NT2/D1 (cell line): ENCODE results near the gene OGA.
A peak's percentile ranks its signal among the peaks of the same experiment; 100 is the strongest.

Experiments
- DNase-seq: peaks from one replicate; pipeline ENCODE4 v3.0.0-alpha.2; 2011; ENCODE audit warnings: low read depth, low spot score
- H3K27me3 ChIP-seq: 2 replicates; pipeline ENCODE4 v1.6.0; 2011; ENCODE audit warnings: mild to moderate bottlenecking; ENCODE audit not compliant: insufficient read length, insufficient read depth
- H3K36me3 ChIP-seq: 2 replicates; pipeline ENCODE4 v1.6.1; 2011; ENCODE audit warnings: mild to moderate bottlenecking, low read length, mixed read lengths; ENCODE audit not compliant: insufficient read depth, insufficient read length
- H3K4me1 ChIP-seq: 2 replicates; pipeline ENCODE4 v1.5.1; 2011; ENCODE audit not compliant: insufficient read depth, insufficient read length
- H3K4me3 ChIP-seq: 2 replicates; pipeline ENCODE4 v1.5.1; 2011; ENCODE audit warnings: low read depth; ENCODE audit not compliant: insufficient read length
- H3K9ac ChIP-seq: 2 replicates; pipeline ENCODE4 v1.6.0; 2011; ENCODE audit warnings: low read depth; ENCODE audit not compliant: insufficient read length
- H3K9me3 ChIP-seq: 2 replicates; pipeline ENCODE4 v1.5.1; 2011; ENCODE audit warnings: mild to moderate bottlenecking, low read length; ENCODE audit not compliant: insufficient read depth
- SUZ12 ChIP-seq: IDR thresholded peaks from 2 replicates; pipeline ENCODE4 v1.6.1; 2011; ENCODE audit not compliant: insufficient read length, insufficient read depth; ENCODE audit errors: extremely low read depth
- YY1 ChIP-seq: IDR thresholded peaks from 2 replicates; pipeline ENCODE4 v1.6.1; 2011; ENCODE audit not compliant: insufficient read length, insufficient read depth
- ZNF274 ChIP-seq: IDR thresholded peaks from 2 replicates; pipeline ENCODE4 v1.6.1; 2011; ENCODE audit warnings: mild to moderate bottlenecking, low read depth, low read length

The OGA gene

DNA sequence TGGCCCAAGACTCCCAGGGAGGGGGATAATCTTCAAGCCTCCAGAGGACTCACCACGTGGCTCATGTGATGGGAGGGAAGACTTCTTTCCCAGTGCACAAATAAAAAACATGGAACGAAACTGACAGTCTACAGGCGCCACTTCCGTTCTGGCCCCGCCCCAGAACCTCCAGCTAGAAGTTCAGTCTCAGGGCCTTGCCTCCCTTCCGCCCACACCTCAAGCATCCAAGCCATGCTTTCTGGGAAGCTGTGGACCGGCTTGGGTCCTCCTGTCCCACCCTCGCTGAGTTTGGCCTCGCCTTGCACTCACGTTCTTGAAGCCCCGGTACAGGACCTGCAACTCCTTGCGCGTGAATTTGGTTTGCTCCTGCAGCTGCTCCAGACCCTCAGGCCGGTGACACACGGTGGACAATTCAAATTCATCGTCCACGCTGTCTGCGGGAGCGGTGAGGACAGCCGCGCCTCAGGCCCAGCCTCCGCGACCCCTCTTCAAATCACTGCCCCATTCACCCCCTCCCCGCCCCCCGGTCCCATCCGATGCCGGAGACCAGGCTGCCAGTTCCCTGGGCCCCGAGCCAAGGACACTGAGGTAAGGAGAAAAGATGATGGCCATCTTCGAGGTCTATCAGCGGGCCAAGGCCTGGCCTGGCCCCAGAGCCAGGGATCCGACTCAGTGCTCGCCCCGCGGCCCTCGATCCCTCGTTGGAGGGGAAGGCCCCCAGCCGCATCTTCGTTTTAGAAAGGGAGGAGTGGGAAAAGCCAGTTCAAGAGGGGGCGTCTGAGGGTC is 10.7 kb upstream of the OGA start:
- Histone ChIP-seq H3K4me1 (peaks cover 5% of the 10 kb centered on the region), H3K4me3 (peak overlapping the region; percentile 15), H3K36me3 (no peaks in the 10 kb centered on the region), H3K9me3 (no peaks in the 10 kb centered on the region), H3K27me3 (no peaks in the 10 kb centered on the region), H3K9ac (peak overlapping the region; percentile 32)
- no peak for TF ChIP-seq ZNF274
- no peak for DNase-seq

DNA sequence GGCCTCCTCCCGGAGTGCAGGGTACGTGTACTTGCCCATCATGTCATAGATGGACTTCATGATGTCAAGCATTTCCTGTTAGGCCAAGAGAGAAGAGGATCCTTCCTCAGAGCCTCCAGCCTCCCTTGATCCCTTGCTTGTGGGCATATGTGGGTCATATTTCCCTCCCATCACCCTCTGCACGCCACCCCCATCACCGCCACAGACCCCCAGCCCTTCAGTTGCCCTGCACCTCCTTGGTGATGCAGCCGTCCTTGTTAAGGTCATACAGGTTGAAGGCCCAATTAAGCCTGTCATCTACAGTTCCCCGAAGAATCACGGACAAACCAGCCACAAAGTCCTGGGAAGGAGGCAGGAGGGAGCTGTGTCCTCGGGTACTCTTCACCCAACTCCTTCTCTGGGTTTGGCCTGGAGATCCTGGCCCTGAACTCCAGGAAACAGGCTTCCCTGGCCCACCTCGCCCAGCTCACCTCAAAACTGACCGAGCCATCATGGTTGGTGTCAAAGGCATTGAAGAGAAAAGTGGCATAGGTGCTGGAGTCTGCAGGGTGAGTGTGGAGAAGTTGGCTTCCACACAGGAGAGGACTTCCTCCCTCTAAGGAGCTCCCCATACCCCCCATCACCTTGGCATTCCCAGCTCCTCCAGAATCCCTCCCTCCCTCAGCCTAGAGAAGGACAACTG is 9.8 kb upstream of the OGA start:
- H3K36me3 ChIP-seq = no peaks in the 10 kb centered on the region
- no peak overlapping the region for H3K9ac ChIP-seq
- no peaks in the 10 kb centered on the region for H3K27me3 ChIP-seq
- no peak for TF ChIP-seq SUZ12
- H3K4me3 ChIP-seq = no peak overlapping the region
- no peaks in the 10 kb centered on the region for H3K9me3 ChIP-seq
- no peak for DNase-seq
- H3K4me1 ChIP-seq = peaks cover 5% of the 10 kb centered on the region

DNA sequence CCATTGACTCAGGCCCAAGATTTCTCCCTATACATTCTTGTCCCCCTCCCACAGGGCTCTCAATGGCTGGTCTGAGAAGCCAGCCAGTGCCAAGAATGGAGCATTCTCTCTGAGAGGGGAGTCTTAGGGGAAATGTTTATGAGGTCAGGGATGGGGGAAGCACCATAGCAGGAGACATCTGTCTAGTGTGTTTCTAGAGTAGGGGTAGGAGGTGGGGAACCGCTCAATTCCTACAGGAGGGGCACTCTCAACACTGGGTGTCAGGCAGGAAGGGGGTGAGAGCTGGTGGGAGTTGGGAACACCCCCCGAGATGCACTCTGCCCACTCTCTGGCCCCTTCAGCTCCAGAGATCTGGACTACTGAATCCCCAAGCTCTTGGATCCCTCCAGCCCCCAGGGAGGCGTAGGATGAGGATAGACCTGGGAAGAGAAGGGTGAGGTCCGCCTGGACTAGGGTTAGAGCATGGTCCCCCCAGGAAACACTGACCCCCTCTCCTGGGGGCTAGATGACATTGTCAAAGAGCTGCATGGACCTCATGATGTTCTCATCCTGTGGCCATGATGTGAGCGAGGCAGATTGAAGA is 8.7 kb upstream of the OGA start:
- H3K27me3 ChIP-seq = no peaks in the 10 kb centered on the region
- H3K9me3 ChIP-seq = no peaks in the 10 kb centered on the region
- no peak for DNase-seq
- H3K4me3 ChIP-seq = no peak overlapping the region
- H3K4me1 ChIP-seq = peaks cover 5% of the 10 kb centered on the region
- TF ChIP-seq YY1 (no peak), SUZ12 (no peak), ZNF274 (no peak)
- H3K9ac ChIP-seq = no peak overlapping the region
- H3K36me3 ChIP-seq = no peaks in the 10 kb centered on the region

DNA sequence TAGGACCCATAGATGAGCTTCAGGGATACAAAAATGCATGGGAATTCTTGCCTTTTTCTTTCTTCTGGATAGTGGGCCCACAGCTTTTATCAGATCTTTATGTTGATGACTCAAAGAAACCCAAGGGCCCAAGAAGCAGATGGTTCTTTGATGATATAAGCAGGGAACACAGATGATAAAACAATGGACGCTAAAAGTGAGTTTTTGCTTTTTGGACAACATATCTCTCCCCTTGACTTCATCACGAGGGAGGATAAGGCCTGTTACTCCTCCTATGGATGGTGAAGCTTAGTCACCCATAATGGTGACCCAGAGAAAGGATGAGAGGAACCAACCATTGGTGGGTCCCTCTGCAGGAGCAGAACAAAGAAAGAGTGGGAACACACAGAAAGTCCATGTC is 6.5 kb upstream of the OGA start:
- no peaks in the 10 kb centered on the region for H3K36me3 ChIP-seq
- H3K4me3 ChIP-seq = no peak overlapping the region
- no peak overlapping the region for H3K9ac ChIP-seq
- no peak for DNase-seq
- H3K27me3 ChIP-seq = no peaks in the 10 kb centered on the region
- peaks cover under 1% of the 10 kb centered on the region for H3K4me1 ChIP-seq
- TF ChIP-seq SUZ12 (no peak), ZNF274 (no peak), YY1 (no peak)
- no peaks in the 10 kb centered on the region for H3K9me3 ChIP-seq

DNA sequence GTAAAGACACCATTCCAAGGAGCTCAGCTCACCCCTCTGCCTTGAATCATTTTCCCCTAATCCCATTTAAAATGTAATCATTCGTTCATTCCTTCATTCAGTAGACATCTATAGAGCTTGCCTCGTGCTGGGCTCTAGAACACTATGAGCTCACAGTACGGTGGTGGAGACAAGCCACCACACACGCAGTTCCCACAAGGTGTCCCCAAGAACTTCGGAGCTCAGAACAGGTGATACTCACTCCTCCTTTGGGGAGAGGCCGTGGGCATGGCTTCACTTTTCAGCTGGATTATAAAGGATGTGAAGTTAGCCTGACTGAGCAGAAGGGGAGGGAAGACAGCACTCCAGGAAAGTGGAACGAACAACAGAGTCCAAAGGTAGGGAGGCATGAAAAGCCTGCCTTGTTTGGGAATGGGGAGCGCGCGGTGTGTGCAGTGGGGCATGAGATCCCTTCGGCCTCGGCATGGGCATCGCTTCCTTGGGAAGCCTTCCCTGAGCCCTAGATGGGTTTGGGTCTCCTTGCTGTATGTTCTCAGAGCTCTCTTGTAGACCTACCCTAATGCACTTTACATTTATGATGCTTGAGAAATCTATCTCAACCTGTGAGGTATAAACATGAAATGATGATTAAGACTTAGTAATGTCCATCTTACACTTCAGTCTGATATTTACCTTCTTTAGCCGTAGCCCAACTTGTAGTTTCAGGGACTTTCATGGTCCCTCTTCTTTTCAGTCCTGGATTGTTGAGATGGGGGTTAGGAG is 809 bp upstream of the OGA start:
- no peaks in the 10 kb centered on the region for H3K9me3 ChIP-seq
- no peak for TF ChIP-seq ZNF274
- no peak for TF ChIP-seq SUZ12
- TF ChIP-seq YY1 = no peak
- no peaks in the 10 kb centered on the region for H3K4me1 ChIP-seq
- H3K27me3 ChIP-seq = no peaks in the 10 kb centered on the region
- peak overlapping the region; percentile 46 for H3K4me3 ChIP-seq
- peak overlapping the region; percentile 77 for H3K9ac ChIP-seq
- no peaks in the 10 kb centered on the region for H3K36me3 ChIP-seq
- no peak for DNase-seq

DNA sequence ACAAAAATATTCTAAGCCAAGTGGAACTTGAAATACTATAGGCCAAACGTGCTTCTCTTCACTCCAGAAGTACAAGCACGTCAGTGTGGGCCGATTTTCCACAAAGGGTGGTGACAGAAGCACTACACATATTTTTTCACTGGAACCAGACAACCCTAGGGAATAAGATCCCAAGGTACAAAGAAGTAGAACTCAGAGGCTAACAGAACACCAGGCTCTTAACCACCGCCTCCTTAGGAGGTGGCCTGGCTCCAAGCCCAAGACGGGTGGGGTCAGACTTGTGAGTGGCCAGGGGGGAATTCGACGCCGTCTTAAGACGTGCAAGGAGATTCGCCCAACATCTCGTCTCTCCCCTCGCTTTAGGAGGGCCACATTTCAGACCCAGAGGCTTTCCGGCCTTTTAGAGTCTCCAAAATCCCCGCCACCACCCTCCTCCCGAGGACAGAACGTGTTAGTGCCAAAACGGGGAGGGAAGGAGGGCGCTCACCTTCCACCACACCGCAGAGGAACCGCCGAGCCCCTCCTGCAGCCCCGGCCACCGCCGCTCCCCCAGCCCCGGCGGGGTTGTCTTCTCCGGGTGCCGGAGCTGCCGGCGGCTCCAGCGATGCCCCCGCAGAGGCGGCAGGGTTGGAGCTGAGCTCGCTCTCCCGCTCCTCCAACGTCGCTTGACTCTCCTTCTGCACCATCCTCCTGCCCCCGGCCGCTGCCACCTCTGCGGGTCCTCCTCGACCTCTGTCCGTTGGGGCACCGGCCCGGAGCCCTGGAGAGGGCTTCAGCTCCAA is 716 bp downstream of the OGA start:
- Histone ChIP-seq H3K9ac (peak overlapping the region; percentile 99), H3K36me3 (peaks cover 10% of the 10 kb centered on the region), H3K4me3 (peak overlapping the region; percentile 91), H3K4me1 (peaks cover 1% of the 10 kb centered on the region), H3K27me3 (no peaks in the 10 kb centered on the region), H3K9me3 (no peaks in the 10 kb centered on the region)
- DNase-seq = peak; percentile 50
- TF ChIP-seq YY1 (no peak), ZNF274 (no peak), SUZ12 (no peak)
